ENCODE results near the gene NSUN4.
"Not testable (repeated sequence)": the region's sequence is repeated elsewhere in the genome, so short reads cannot be mapped to it uniquely, and the experiment has no call there.

The NSUN4 gene

GRCh38 chr1:46325285-46326076 lies 15.1 kb upstream of the NSUN4 start:
- in situ Hi-C loops (cut with MboI; ENCODE audit: low sequenced_read_pairs), result not testable (repeated sequence)

- in situ Hi-C loops (cut with MboI; ENCODE audit: low sequenced_read_pairs), result not testable (repeated sequence)
Observed at GRCh38 chr1:46328182-46328581, 12.4 kb upstream of the NSUN4 start.

GRCh38 chr1:46329807-46330206 lies 10.8 kb upstream of the NSUN4 start:
- in situ Hi-C loops (cut with MboI; ENCODE audit: low sequenced_read_pairs), result not testable (repeated sequence)

GRCh38 chr1:46330381-46330780 lies 10.2 kb upstream of the NSUN4 start:
- in situ Hi-C loops (cut with MboI; ENCODE audit: low sequenced_read_pairs), result not testable (repeated sequence)

GRCh38 chr1:46331786-46332540 lies 8.6 kb upstream of the NSUN4 start:
- in situ Hi-C loops (cut with MboI; ENCODE audit: low sequenced_read_pairs), result not testable (repeated sequence)

- in situ Hi-C loops (cut with MboI; ENCODE audit: low sequenced_read_pairs), result no loop called here
Observed at GRCh38 chr1:46333300-46334029, 7.1 kb upstream of the NSUN4 start.

GRCh38 chr1:46334030-46334384 lies 6.6 kb upstream of the NSUN4 start:
- in situ Hi-C loops (cut with MboI; ENCODE audit: low sequenced_read_pairs), result no loop called here

GRCh38 chr1:46335081-46335480 lies 5.5 kb upstream of the NSUN4 start:
- in situ Hi-C loops (cut with MboI; ENCODE audit: low sequenced_read_pairs), result no loop called here

GRCh38 chr1:46337409-46337808 lies 3.2 kb upstream of the NSUN4 start:
- in situ Hi-C loops (cut with MboI; ENCODE audit: low sequenced_read_pairs), result not testable (repeated sequence)

- in situ Hi-C loops (cut with MboI; ENCODE audit: low sequenced_read_pairs), result no loop called here
Observed at GRCh38 chr1:46341222-46342083, 846 bp downstream of the NSUN4 start.

GRCh38 chr1:46342084-46342656 lies 1.6 kb downstream of the NSUN4 start:
- in situ Hi-C loops (cut with MboI; ENCODE audit: low sequenced_read_pairs), result no loop called here

GRCh38 chr1:46342677-46343350 lies 2.2 kb downstream of the NSUN4 start:
- in situ Hi-C loops (cut with MboI; ENCODE audit: low sequenced_read_pairs), result no loop called here

GRCh38 chr1:46343351-46343695 lies 2.7 kb downstream of the NSUN4 start:
- in situ Hi-C loops (cut with MboI; ENCODE audit: low sequenced_read_pairs), result no loop called here

- in situ Hi-C loops (cut with MboI; ENCODE audit: low sequenced_read_pairs), result no loop called here
Observed at GRCh38 chr1:46343705-46344104, 3.1 kb downstream of the NSUN4 start.

- in situ Hi-C loops (cut with MboI; ENCODE audit: low sequenced_read_pairs), result no loop called here
Observed at GRCh38 chr1:46344481-46344880, 3.9 kb downstream of the NSUN4 start.

GRCh38 chr1:46345281-46345680 lies 4.7 kb downstream of the NSUN4 start:
- in situ Hi-C loops (cut with MboI; ENCODE audit: low sequenced_read_pairs), result no loop called here

GRCh38 chr1:46352363-46352762 lies 11.8 kb downstream of the NSUN4 start:
- in situ Hi-C loops (cut with MboI; ENCODE audit: low sequenced_read_pairs), result no loop called here

GRCh38 chr1:46355920-46356319 lies 15.3 kb downstream of the NSUN4 start:
- in situ Hi-C loops (cut with MboI; ENCODE audit: low sequenced_read_pairs), result not testable (repeated sequence)

GRCh38 chr1:46362158-46362557 lies 21.6 kb downstream of the NSUN4 start:
- in situ Hi-C loops (cut with MboI; ENCODE audit: low sequenced_read_pairs), result no loop called here

GRCh38 chr1:46363121-46363520 lies 22.5 kb downstream of the NSUN4 start:
- in situ Hi-C loops (cut with MboI; ENCODE audit: low sequenced_read_pairs), result no loop called here
